Tongue (tissue), 2 donors: ENCODE measurements around the gene MED13. TPM values are rescaled to one million over a fixed set of nuclear protein-coding genes. Genes with fewer than 3 reads are reported as not detected.
"Not testable (repeated sequence)": the region's sequence is repeated elsewhere in the genome, so short reads cannot be mapped to it uniquely, and the experiment has no call there.

ENCODE experiments used
- DNase-seq: peaks from one replicate; pipeline ENCODE4 v3.0.0-alpha.2; 2015
- total RNA-seq: library from RNA; depleted of rRNA; stranded (reverse); fragments of >200 nt; gene quantifications from one replicate; pipeline ENCODE4 v1.2.3, GENCODE V29; 2014

Gene MED13
- total RNA-seq, 1 donor from 2014 or later = 86.2 TPM

- DNase-seq = no peak
These were observed 14.0 kb downstream of the MED13 start for GRCh38 chr17:62051053-62051452.

- DNase-seq = no peak
These were observed 15.8 kb downstream of the MED13 start for GRCh38 chr17:62049299-62049698.

- no peak for DNase-seq
These were observed 16.8 kb downstream of the MED13 start for GRCh38 chr17:62048262-62048661.

- no peak for DNase-seq
These were observed 19.6 kb downstream of the MED13 start for GRCh38 chr17:62045517-62045916.

GRCh38 chr17:62045109-62045508 is 20.0 kb downstream of the MED13 start:
- no peak for DNase-seq

GRCh38 chr17:62043602-62044001 is 21.5 kb downstream of the MED13 start:
- DNase-seq = no peak

- no peak for DNase-seq
These were observed 21.9 kb downstream of the MED13 start for GRCh38 chr17:62043140-62043539.

GRCh38 chr17:62038248-62038647 is 26.8 kb downstream of the MED13 start:
- no peak for DNase-seq

- no peak for DNase-seq
These were observed 31.8 kb downstream of the MED13 start for GRCh38 chr17:62033317-62033716.

- no peak for DNase-seq
These were observed 32.6 kb downstream of the MED13 start for GRCh38 chr17:62032480-62032879.

GRCh38 chr17:62030264-62030663 is 34.8 kb downstream of the MED13 start:
- DNase-seq = no peak

- no peak for DNase-seq
These were observed 40.2 kb downstream of the MED13 start for GRCh38 chr17:62024866-62025265.

GRCh38 chr17:62017912-62018311 is 47.2 kb downstream of the MED13 start:
- DNase-seq = no peak

GRCh38 chr17:62017496-62017895 is 47.6 kb downstream of the MED13 start:
- DNase-seq = no peak

- DNase-seq = no peak
These were observed 50.6 kb downstream of the MED13 start for GRCh38 chr17:62014526-62014925.

- no peak for DNase-seq
These were observed 55.9 kb downstream of the MED13 start for GRCh38 chr17:62009220-62009619.

- no peak for DNase-seq
These were observed 56.8 kb downstream of the MED13 start for GRCh38 chr17:62008294-62008693.

GRCh38 chr17:62004388-62004787 is 60.7 kb downstream of the MED13 start:
- no peak for DNase-seq

- not testable (repeated sequence) for DNase-seq
These were observed 61.9 kb downstream of the MED13 start for GRCh38 chr17:62003141-62003540.

- DNase-seq = no peak
These were observed 64.0 kb downstream of the MED13 start for GRCh38 chr17:62001105-62001504.

GRCh38 chr17:62000186-62000585 is 64.9 kb downstream of the MED13 start:
- DNase-seq = no peak

- not testable (repeated sequence) for DNase-seq
These were observed 66.5 kb downstream of the MED13 start for GRCh38 chr17:61998534-61998933.

GRCh38 chr17:61997664-61998063 is 67.4 kb downstream of the MED13 start:
- peak; percentile 44 for DNase-seq

- DNase-seq = no peak
These were observed 68.0 kb downstream of the MED13 start for GRCh38 chr17:61996916-61997605.

GRCh38 chr17:61989509-61989908 is 75.6 kb downstream of the MED13 start:
- DNase-seq = no peak
